Measurements from ENCODE around the gene SPEM3. TPM values are rescaled to one million over a fixed set of nuclear protein-coding genes. Genes with fewer than 3 reads are reported as not detected.

Gene SPEM3
- total and polyA plus RNA-seq, 10 of the 15 experiments (the other 5 are each of a cell fraction or from before 2014, with no cell fraction given), result not detected

- DNase-seq (ENCODE audit: low read depth, low spot score) (no peak), FAIRE-seq (no peak), ATAC-seq (no peak)
- no peak overlapping the region for H2AFZ ChIP-seq (ENCODE audit: control insufficient read depth, low read depth, low read length)
- no peaks in the 10 kb centered on the region for H3K79me2 ChIP-seq (ENCODE audit: control insufficient read depth, insufficient read depth, low read length)
- intact Hi-C loops (cut with micrococcal nuclease; ENCODE audit: unreplicated experiment) (no loop called here), in situ Hi-C loops (cut with MboI) (no loop called here)
- peaks cover 6% of the 10 kb centered on the region for H3K4me1 ChIP-seq (ENCODE audit: control insufficient read depth, insufficient read depth, low read length)
- TF ChIP-seq ZNF24 (IDR thresholded peaks at IDR 0.05) (no peak), E2F4 (IDR thresholded peaks at IDR 0.05; ENCODE audit: low read depth, low read length) (no peak), RCOR1 (conservative IDR thresholded peaks at IDR 0.05; ENCODE audit: low read depth, low read length) (no peak), SUZ12 (IDR thresholded peaks at IDR 0.05; ENCODE audit: unreplicated experiment) (no peak), NFYA (IDR thresholded peaks at IDR 0.05; ENCODE audit: borderline replicate concordance, low read depth, low read length) (no peak), SMAD1 (IDR thresholded peaks at IDR 0.05; ENCODE audit: low read depth, partially characterized antibody) (no peak), WRNIP1 (IDR thresholded peaks at IDR 0.05; ENCODE audit: borderline replicate concordance, low read depth, low read length) (no peak), HDAC6 (IDR thresholded peaks at IDR 0.05; ENCODE audit: unreplicated experiment) (no peak), ETV6 (conservative IDR thresholded peaks at IDR 0.05 in 1 of 2, IDR thresholded peaks at IDR 0.05 in 1 of 2; ENCODE audit: borderline replicate concordance in 1 of 2, low read depth in 1 of 2) (no peak), BHLHE40 (IDR thresholded peaks at IDR 0.05; ENCODE audit: borderline replicate concordance in 1 of 2, low read depth in 2 of 2, low read length in 1 of 2) (no peak)
- TF ChIP-seq, protein P1, sequence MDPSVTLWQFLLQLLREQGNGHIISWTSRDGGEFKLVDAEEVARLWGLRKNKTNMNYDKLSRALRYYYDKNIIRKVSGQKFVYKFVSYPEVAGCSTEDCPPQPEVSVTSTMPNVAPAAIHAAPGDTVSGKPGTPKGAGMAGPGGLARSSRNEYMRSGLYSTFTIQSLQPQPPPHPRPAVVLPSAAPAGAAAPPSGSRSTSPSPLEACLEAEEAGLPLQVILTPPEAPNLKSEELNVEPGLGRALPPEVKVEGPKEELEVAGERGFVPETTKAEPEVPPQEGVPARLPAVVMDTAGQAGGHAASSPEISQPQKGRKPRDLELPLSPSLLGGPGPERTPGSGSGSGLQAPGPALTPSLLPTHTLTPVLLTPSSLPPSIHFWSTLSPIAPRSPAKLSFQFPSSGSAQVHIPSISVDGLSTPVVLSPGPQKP (IDR thresholded peaks at IDR 0.05; ENCODE audit: low read depth, low read length), result no peak
- H3K4me2 ChIP-seq (ENCODE audit: control insufficient read depth, insufficient read depth), result no peak overlapping the region
- 48% methylated on average over 7 of the region's 7 CpGs for WGBS (ENCODE audit: insufficient coverage, insufficient replicate concordance, low lambda C conversion rate, missing lambda C conversion rate)
- no peak overlapping the region for H3K27ac ChIP-seq (ENCODE audit: control insufficient read depth, insufficient read depth)
- no peak overlapping the region for H3K9ac ChIP-seq (ENCODE audit: control insufficient read depth, insufficient read depth, low read length)
- RAD21 ChIA-PET (ENCODE audit: unreplicated experiment), result no interaction called here
- no peaks in the 10 kb centered on the region for H3K36me3 ChIP-seq (ENCODE audit: control insufficient read depth in 2 of 2, insufficient read depth in 2 of 2, low read length in 1 of 2)
- H3K4me3 ChIP-seq, result no peak overlapping the region
- peaks cover 1 to 5% of the 10 kb centered on the region in 2 experiments; a peak in 2 of 4 replicates for H3K27me3 ChIP-seq (replicated peaks in 1 of 2; ENCODE audit: control insufficient read depth in 2 of 2, insufficient read depth in 2 of 2, low read length in 1 of 2)
- SMC1A ChIA-PET (ENCODE audit: uncharacterized antibody, unreplicated experiment), result no interaction called here
- POLR2A ChIA-PET, result interaction anchor here (0.7 to 1.1 kb wide), 2 partner anchors 8 to 46 kb away, joined by 3 to 4 read pairs; no protein-coding TSS in a partner anchor
- no peaks in the 10 kb centered on the region for H4K20me1 ChIP-seq (ENCODE audit: control insufficient read depth, insufficient read depth)
- H3K9me3 ChIP-seq (replicated peaks; ENCODE audit: control insufficient read depth, insufficient read depth, low read length), result no peaks in the 10 kb centered on the region
- CTCF ChIA-PET, result no interaction called here
- BruUV-seq (replicated peaks), result no TSS peak
Observed at GRCh38 chr17:7448461-7448860, 19.8 kb downstream of the SPEM3 start.

Data from GM12878 (cell line).